Erythroblast (primary cell): Measurements from ENCODE around the gene TMEM61.

Experiments used
- GATA1 ChIP-seq: IDR thresholded peaks from 2 replicates; pipeline ENCODE4 v1.6.1; 2011; ENCODE audit warnings: low read depth, mild to moderate bottlenecking, control low read depth, low read length, moderate library complexity
- POLR2A ChIP-seq: IDR thresholded peaks from 2 replicates; pipeline ENCODE4 v1.6.1; 2011; ENCODE audit warnings: mild to moderate bottlenecking, low read length

- no peak for TF ChIP-seq POLR2A
- TF ChIP-seq GATA1: no peak
Measured at GRCh38 chr1:55015123-55015522, 34.7 kb downstream of the TMEM61 start.
